Stimulated activated CD4-positive, alpha-beta T cell treated with anti-CD3 and anti-CD28 coated beads, Interleukin-15, amount 100 ng/mL, for 24 hours (primary cell): ENCODE data around the gene PITPNB.

Source experiments
- DNase-seq: peaks from one replicate; pipeline ENCODE4 v3.0.0-alpha.2; 2020

The PITPNB gene

GRCh38 chr22:27878541-27878940, 40.5 kb downstream of the PITPNB start:
- DNase-seq, result no peak

DNA sequence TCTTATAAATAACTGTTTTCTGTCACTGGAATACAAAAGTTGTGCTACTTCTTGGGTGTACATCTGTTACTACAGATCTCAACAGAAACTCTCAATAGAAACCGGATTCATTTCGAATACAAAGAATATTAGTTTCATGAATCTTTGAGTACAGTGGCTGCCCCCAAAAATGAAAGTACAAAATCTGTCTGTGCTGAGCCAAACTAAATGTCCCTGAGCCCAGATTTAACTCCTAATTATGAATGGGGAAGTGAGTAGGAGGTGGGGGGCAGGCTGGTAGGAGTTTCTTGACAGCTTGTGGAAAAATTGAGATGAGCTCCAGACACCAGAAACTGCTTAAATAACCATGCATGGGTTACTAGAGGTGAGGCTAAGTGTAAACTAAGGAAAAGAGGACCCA, 41.6 kb downstream of the PITPNB start:
- DNase-seq, result no peak

DNA sequence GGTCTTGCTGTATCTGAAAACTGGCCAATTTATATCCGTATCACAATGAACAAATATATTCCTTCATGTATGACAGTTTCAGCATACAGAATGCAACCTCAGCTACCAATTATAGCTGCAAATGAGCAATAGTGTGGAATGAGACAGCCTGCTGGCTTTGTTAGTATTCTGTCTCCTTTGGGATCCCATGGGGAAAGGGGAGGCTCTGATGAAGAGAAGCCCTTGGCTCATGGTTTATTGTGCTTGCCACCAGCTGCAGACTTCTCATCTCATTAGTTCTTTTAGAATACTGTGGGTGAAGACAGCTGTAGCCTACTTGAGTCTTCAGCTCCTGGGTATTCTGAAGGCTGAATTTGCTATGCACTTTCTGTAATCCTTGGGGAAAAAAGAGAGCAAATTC, 42.4 kb downstream of the PITPNB start:
- no peak for DNase-seq

DNA sequence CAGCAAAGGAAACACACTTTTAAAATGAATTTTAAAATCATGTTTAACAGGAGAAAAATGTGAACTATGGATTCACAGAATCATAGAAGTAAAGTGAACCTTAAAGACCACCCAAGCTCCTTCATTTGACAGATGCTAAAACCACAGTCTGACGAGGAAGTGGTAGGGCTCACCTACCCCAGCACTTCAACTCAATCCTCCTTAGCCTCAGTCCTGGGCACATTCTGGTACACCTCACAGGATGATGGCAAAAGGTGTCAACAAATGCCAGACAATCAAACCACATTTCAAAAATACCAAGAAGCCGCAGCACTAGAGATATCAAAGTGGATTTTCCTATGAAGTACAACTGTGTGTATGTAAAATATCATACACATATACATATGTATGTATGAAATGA, 43.1 kb downstream of the PITPNB start:
- DNase-seq, result no peak

- DNase-seq, result no peak
Observed at GRCh38 chr22:27874764-27875163, 44.3 kb downstream of the PITPNB start.

GRCh38 chr22:27874185-27874584, 44.9 kb downstream of the PITPNB start:
- DNase-seq, result no peak

DNA sequence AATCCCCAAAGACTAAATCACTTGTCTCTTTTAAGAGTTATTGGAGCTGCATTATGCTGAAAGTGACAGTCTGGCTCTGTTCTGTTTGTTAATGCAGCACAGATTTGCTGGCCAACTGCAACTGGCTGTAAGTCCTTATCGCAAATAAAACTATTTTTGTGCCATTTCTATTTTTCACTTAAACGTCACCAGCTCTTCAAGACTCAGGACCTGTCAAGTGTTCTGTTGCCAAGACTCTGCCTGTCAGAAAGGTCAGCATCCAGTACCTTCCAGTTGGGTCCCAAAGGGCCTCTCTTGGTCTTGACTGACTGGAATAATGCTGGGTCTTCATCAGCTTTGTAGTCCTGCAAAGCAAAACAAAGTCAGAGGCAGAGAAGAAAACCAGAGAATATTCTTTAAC, 45.6 kb downstream of the PITPNB start:
- DNase-seq, result no peak

DNA sequence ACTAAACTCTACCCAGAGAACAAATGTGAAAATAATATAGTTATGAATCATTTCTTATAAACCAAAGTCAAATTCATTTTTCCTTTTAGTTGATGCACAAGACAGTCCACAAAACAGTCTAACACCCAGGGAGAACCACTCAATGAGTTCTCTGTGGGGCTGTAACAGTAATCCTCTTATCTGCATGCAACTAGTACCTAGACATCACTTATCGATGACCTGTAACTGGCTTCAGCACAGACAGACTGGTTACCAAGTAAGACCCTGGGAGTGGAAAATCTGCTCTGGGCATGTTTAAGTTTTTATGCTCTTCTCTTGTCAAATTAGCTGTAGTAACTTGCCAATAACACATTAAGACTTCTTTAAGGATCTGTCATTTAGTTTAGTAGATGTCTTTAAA, 46.6 kb downstream of the PITPNB start:
- DNase-seq, result no peak

DNA sequence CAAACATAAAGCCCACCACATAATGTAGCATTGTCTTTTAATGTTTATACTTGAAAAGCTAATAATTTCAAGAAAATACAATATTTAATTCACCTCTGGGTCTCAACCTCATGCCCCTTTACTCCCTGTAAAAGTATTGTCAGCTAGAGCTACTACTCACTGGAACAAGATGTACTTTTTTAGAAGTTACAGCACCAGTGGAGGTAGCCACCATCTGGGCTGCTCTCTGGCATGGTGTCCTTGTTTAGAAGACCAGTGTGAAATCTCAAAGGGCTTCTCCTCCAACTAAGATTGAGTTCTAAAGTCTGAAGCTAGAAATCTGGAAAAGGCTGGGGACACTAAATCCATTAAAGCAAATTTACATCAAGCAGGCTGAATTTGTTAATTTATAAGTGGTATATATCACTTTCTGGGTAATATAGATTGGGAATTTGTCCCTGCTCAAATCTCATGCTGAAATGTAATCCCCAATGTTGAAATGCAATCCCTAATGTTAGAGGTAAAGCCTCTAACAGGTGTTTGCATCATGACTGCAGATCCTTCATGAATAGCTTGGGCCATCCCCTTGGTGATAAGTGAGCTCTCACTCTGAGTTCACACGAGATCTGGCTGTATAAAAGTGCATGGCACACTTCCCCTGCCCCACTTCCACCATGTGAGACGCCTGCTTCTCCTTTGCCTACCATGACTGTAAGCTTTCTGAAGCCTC, 47.6 kb downstream of the PITPNB start:
- DNase-seq, result no peak

GRCh38 chr22:27870234-27871191, 48.5 kb downstream of the PITPNB start:
- no peak for DNase-seq

- no peak for DNase-seq
Observed at GRCh38 chr22:27868732-27869282, 50.2 kb downstream of the PITPNB start.

GRCh38 chr22:27867953-27868731, 50.9 kb downstream of the PITPNB start:
- no peak for DNase-seq

- DNase-seq, result peak; percentile 22
Observed at GRCh38 chr22:27867085-27867952, 51.7 kb downstream of the PITPNB start.

DNA sequence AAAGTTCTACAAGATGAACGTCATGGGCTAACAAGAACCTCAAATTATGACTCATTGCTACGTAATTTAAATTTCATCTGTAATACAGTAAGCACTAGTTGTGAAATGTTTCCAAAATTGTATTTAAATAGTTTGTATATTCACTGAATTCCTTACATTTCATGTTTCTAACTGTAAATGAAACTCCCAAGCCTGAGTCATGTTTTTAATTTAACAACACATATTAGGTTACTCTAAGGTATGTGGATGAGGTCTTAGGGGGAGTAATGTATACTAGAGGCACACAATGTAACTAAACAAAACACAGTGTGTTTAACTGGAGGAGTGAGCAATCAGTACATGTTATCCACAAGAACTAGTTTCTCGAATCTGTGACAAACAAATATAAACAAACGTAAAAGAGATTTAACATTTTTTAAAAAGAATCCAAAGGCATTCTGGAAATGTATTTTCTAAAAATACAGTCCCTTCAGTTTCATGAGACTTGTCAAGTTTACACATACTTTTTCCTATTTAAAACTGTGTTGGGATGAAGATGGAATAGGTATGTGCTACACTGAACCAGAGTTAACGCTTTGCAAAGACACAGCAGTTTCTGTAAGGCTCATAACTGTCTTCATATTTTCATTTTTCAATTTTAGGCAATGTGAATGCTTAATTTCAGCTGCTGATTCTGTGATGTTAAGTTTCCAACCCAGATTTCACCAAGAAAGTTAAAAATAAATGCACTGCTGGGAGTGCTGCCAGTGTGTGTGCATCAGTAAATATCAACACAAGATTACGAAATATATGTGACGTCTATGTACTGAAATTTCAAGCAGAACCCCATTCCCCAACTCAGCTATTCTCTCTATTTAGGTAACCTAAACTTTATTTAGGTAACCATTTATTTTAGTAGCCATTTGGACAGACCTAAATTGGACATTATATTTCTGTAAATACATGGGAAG, 52.6 kb downstream of the PITPNB start:
- DNase-seq, result no peak

- no peak for DNase-seq
Observed at GRCh38 chr22:27865496-27865895, 53.6 kb downstream of the PITPNB start.

GRCh38 chr22:27863556-27863955, 55.5 kb downstream of the PITPNB start:
- no peak for DNase-seq

DNA sequence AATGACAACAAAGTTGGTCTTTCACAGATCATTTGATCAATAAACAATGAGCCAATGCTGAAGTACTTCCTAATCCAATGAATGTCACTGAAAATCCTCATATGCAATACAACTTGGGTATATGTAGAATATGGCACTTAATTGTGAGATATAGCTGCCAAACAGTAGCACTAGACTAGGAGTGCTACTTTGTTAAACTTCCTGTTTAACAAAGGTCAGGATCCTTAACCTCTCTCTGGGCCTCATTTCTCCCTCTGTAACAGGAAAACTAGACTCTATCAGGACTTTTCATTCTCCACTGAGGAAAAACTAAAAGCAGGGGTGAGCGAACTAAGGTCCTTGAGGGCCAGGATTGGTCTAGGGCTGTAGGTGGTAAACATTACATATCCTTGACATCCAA, 56.1 kb downstream of the PITPNB start:
- DNase-seq, result no peak

- DNase-seq, result no peak
Observed at GRCh38 chr22:27859336-27859735, 59.7 kb downstream of the PITPNB start.

DNA sequence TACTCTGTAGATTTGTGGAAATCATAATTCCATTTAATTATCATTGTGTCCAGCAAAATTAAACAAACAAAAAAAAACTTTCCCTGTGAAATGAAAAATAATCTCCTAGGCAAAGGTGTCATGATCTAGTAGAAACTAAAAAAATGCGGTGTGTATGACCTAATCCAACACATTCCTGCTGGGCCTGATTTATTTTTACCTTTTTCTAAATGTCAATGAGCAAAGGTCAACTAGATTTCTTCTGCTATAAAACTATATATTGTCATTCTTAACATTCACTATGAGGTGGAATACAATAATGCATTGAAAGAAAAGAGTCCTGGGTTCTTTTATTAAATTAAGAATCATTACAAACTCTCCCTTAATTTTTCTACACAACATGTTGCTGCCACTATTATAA, 60.4 kb downstream of the PITPNB start:
- no peak for DNase-seq

DNA sequence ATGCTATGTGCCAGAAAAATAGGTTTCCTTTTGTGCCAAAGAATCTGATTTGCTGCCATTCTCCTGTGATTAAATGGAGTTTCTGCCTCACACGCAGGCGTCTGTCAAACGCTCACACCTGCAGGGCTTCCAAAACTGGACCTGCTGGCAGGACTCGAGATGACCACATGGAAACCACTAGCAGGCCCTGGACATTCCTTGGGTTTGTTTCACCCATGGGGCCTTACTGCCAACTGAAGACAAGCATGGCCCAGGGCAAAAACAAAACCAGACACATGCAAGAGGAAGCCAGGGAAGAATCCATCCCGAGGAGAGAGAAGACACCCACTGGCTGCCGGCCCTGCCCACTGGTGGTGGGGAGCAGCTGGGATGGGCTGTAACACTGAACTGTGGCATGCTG, 61.6 kb downstream of the PITPNB start:
- no peak for DNase-seq

GRCh38 chr22:27856386-27856785, 62.7 kb downstream of the PITPNB start:
- no peak for DNase-seq
